Ovary (tissue), 3 donors: ENCODE measurements around the gene SGMS1.

Experiments used
- EP300 ChIP-seq: sonication (generic); formaldehyde crosslinking; IDR thresholded peaks from one replicate; pipeline ENCODE4 v1.6.1; 2017; ENCODE audit warnings: antibody characterized with exemption
- POLR2A ChIP-seq: fragments of 450-650 bp; IDR thresholded peaks from one replicate; pipeline ENCODE4 v1.6.1; 2017; ENCODE audit warnings: antibody characterized with exemption, mild to moderate bottlenecking, moderate library complexity
- TF ChIP-seq, protein P1 (sequence below), 3 donors: fragments of 450-650 bp in 2 of 3; fragments of 200-600 bp in 1 of 3; IDR thresholded peaks; one replicate each; pipeline versions ENCODE4 v1.5.1 to v1.8.0; 2016 to 2022; ENCODE audit warnings: antibody characterized with exemption in 3 of 3, mild to moderate bottlenecking in 1 of 3
- donor health status: DM: no; HTN: no; CAD: no.

GRCh38 chr10:50385624-50386023 lies 238.1 kb downstream of the SGMS1 start:
- TF ChIP-seq, protein P1, sequence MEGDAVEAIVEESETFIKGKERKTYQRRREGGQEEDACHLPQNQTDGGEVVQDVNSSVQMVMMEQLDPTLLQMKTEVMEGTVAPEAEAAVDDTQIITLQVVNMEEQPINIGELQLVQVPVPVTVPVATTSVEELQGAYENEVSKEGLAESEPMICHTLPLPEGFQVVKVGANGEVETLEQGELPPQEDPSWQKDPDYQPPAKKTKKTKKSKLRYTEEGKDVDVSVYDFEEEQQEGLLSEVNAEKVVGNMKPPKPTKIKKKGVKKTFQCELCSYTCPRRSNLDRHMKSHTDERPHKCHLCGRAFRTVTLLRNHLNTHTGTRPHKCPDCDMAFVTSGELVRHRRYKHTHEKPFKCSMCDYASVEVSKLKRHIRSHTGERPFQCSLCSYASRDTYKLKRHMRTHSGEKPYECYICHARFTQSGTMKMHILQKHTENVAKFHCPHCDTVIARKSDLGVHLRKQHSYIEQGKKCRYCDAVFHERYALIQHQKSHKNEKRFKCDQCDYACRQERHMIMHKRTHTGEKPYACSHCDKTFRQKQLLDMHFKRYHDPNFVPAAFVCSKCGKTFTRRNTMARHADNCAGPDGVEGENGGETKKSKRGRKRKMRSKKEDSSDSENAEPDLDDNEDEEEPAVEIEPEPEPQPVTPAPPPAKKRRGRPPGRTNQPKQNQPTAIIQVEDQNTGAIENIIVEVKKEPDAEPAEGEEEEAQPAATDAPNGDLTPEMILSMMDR (IDR thresholded peaks at IDR 0.05): no peak
- TF ChIP-seq POLR2A: no peak
- TF ChIP-seq EP300: no peak
